Lower leg skin (tissue), 4 donors: ENCODE measurements around the gene RNF7. TPM values are rescaled to one million over a fixed set of nuclear protein-coding genes. Genes with fewer than 3 reads are reported as not detected.

Experiments
- DNase-seq, 2 donors: peaks; one replicate each; pipeline ENCODE4 v3.0.0-alpha.2; 2019; ENCODE audit warnings: low spot score in 2 of 2
- H3K4me3 ChIP-seq: fragments of 200-600 bp; sonication (generic); 2 replicates; pipeline ENCODE4 v1.5.1; 2017; ENCODE audit warnings: mild to moderate bottlenecking, low read depth; ENCODE audit not compliant: poor library complexity, severe bottlenecking
- POLR2A ChIP-seq, 2 donors: fragments of 450-650 bp; IDR thresholded peaks; one replicate each; pipeline ENCODE4 v1.6.1; 2016 to 2017; ENCODE audit warnings: antibody characterized with exemption in 2 of 2, mild to moderate bottlenecking in 1 of 2, moderate library complexity in 1 of 2
- WGBS, 2 donors: methylation state at CpG; one replicate each; pipeline ENCODE4 v1.1.5; 2018; 5-methylcytosine and 5-hydroxymethylcytosine counted together
- intact Hi-C: fragments of 100-400 bp; cut with DNase I; formaldehyde crosslinking; loops from one replicate; pipeline ENCODE4 v1.15.0; 2023; ENCODE audit warnings: low total_unique reads
- total RNA-seq, 4 donors: library from RNA; depleted of rRNA; stranded (reverse); fragments of >200 nt; gene quantifications; one replicate each; pipeline ENCODE4 v1.1.0, GENCODE V29; 2016
- TF ChIP-seq, protein P1 (sequence below), 3 donors: fragments of 450-650 bp; IDR thresholded peaks; one replicate each; pipeline ENCODE4 v1.5.1; 2016; ENCODE audit warnings: antibody characterized with exemption in 3 of 3, mild to moderate bottlenecking in 3 of 3, moderate library complexity in 2 of 3

RNF7 gene
- total RNA-seq, 4 donors from 2014 or later: 75.6 to 117 (median 84.1) TPM

GRCh38 chr3:141764465-141764864 is 26.4 kb downstream of the RNF7 start:
- DNase-seq: no peak
- TF ChIP-seq, protein P1, sequence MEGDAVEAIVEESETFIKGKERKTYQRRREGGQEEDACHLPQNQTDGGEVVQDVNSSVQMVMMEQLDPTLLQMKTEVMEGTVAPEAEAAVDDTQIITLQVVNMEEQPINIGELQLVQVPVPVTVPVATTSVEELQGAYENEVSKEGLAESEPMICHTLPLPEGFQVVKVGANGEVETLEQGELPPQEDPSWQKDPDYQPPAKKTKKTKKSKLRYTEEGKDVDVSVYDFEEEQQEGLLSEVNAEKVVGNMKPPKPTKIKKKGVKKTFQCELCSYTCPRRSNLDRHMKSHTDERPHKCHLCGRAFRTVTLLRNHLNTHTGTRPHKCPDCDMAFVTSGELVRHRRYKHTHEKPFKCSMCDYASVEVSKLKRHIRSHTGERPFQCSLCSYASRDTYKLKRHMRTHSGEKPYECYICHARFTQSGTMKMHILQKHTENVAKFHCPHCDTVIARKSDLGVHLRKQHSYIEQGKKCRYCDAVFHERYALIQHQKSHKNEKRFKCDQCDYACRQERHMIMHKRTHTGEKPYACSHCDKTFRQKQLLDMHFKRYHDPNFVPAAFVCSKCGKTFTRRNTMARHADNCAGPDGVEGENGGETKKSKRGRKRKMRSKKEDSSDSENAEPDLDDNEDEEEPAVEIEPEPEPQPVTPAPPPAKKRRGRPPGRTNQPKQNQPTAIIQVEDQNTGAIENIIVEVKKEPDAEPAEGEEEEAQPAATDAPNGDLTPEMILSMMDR (IDR thresholded peaks at IDR 0.05): no peak
- no peak for TF ChIP-seq POLR2A (IDR thresholded peaks at IDR 0.05)
- no peak overlapping the region for H3K4me3 ChIP-seq
- intact Hi-C loops: no loop called here
- 100% methylated on average over 1 of the region's 1 CpG for WGBS, 2 donors

DNA sequence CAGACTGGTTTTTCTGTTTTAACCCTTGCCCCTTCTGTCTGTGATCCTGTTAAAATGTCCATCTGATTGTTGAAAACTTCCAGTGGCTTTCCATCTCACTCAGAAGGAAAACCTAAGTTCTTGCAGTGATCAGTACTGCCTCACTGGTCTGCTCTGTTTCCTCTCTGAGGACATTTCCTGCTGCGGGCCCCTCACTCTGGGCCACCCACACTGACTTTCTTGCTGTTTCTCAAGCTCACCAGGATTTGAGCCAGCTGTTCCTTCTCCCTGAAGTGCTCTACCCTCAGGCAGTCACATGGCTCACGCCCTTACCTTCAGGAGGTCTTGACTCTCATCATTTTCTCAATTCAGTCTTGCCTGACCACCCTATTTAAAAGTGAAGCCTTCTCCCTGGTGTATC is 26.9 kb downstream of the RNF7 start:
- TF ChIP-seq POLR2A (IDR thresholded peaks at IDR 0.05): no peak
- TF ChIP-seq, protein P1 (IDR thresholded peaks at IDR 0.05): no peak
- intact Hi-C loops: no loop called here
- no peak overlapping the region for H3K4me3 ChIP-seq
- no peak for DNase-seq
- WGBS, 2 donors: 81% methylated on average over 2 of the region's 2 CpGs

- DNase-seq: no peak
- WGBS, 2 donors: 89 to 93% methylated on average over 2 of the region's 2 CpGs
- TF ChIP-seq POLR2A (IDR thresholded peaks at IDR 0.05): no peak
- TF ChIP-seq, protein P1 (IDR thresholded peaks at IDR 0.05): no peak
- H3K4me3 ChIP-seq: no peak overlapping the region
- intact Hi-C loops: no loop called here
Measured at GRCh38 chr3:141767066-141767465, 29.0 kb downstream of the RNF7 start.

DNA sequence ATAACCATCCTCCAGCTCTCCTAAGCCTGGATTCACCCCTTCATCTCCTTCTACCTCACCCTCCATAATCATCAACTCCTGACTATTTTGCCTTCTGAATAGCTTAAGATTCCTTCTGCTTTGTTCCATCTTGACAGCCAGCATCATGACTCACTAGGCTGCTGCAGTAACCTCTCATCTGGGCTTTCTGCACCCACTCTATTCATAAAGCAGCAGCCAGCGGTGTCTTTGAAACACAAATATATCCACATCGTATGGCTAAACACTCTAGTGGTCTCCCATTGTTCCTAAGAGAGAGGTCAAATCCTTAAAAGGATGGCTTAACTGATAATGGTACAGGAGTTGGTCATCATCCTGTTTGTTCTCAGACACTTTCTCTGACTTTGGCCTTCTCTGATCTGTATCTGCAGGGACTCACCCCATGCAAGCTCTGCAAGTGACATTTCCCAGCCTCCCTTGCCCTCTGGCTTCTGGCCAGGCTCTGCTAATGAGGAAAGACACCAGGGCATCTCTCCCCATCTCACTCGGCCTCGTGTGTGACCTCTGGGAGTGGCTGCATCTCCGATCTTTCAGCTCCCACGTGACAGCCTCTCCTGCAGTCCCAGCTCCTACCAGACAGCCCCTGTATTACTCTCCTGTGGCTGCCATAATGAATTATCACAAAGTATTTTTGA is 31.3 kb downstream of the RNF7 start:
- intact Hi-C loops: no loop called here
- DNase-seq: no peak
- WGBS, 2 donors: 56 to 70% methylated on average over 6 of the region's 6 CpGs
- no peak overlapping the region for H3K4me3 ChIP-seq
- TF ChIP-seq POLR2A (IDR thresholded peaks at IDR 0.05): no peak
- TF ChIP-seq, protein P1 (IDR thresholded peaks at IDR 0.05): no peak

- intact Hi-C loops: no loop called here
- TF ChIP-seq, protein P1 (IDR thresholded peaks at IDR 0.05): no peak
- no peak for TF ChIP-seq POLR2A (IDR thresholded peaks at IDR 0.05)
- no peak for DNase-seq
- H3K4me3 ChIP-seq: no peak overlapping the region
- WGBS, 2 donors: 95 to 96% methylated on average over 6 of the region's 6 CpGs
Measured at GRCh38 chr3:141773676-141774075, 35.6 kb downstream of the RNF7 start.

- no peak for TF ChIP-seq POLR2A (IDR thresholded peaks at IDR 0.05)
- TF ChIP-seq, protein P1 (IDR thresholded peaks at IDR 0.05): no peak
- no peak overlapping the region for H3K4me3 ChIP-seq
- peak in 1 of 2 donors; percentile 56 for DNase-seq
- intact Hi-C loops: no loop called here
- WGBS, 2 donors: 89 to 93% methylated on average over 14 of the region's 14 CpGs
Measured at GRCh38 chr3:141776376-141776775, 38.3 kb downstream of the RNF7 start.
